Mesodermal cell (in vitro differentiated cells): ENCODE data around the gene PSMD14. TPM values are rescaled to one million over a fixed set of nuclear protein-coding genes. Genes with fewer than 3 reads are reported as not detected.
"Not testable (repeated sequence)": the region's sequence is repeated elsewhere in the genome, so short reads cannot be mapped to it uniquely, and the experiment has no call there.

Experiments used
- H3K27ac ChIP-seq: 2 replicates; pipeline ENCODE4 v1.7.0; 2013; ENCODE audit warnings: mild to moderate bottlenecking, low read depth, low read length, moderate library complexity; ENCODE audit not compliant: severe bottlenecking
- H3K36me3 ChIP-seq: 2 replicates; pipeline ENCODE4 v1.7.1; 2013; ENCODE audit warnings: mild to moderate bottlenecking, low read length, moderate library complexity; ENCODE audit not compliant: control insufficient read depth, insufficient read depth
- H3K4me1 ChIP-seq: one replicate; pipeline ENCODE4 v1.7.1; 2013; ENCODE audit warnings: mild to moderate bottlenecking, low read length; ENCODE audit not compliant: insufficient read depth, control insufficient read depth, poor library complexity, severe bottlenecking
- H3K4me3 ChIP-seq: 2 replicates; pipeline ENCODE4 v1.7.0; 2013; ENCODE audit warnings: low read length, control low read depth, mild to moderate bottlenecking; ENCODE audit not compliant: insufficient read depth, poor library complexity, severe bottlenecking; ENCODE audit errors: extremely low read depth
- H3K9me3 ChIP-seq: 2 replicates; pipeline ENCODE4 v1.7.1; 2013; ENCODE audit warnings: mild to moderate bottlenecking, low read length, moderate library complexity; ENCODE audit not compliant: control insufficient read depth
- WGBS, 2 experiments: methylation state at CpG; one replicate each; pipeline ENCODE4 v1.1.5; 2013; ENCODE audit warnings: missing lambda C conversion rate in 2 of 2; ENCODE audit not compliant: insufficient coverage in 2 of 2; 5-methylcytosine and 5-hydroxymethylcytosine counted together
- polyA plus RNA-seq, 2 experiments: library from polyadenylated mRNA; stranded (reverse); fragments of 50-300 nt; gene quantifications; one replicate each; pipeline ENCODE4 v1.2.3, GENCODE V29; 2013

PSMD14 gene
- 73.4 TPM for polyA plus RNA-seq (2013, experiment 1 of 2)
- polyA plus RNA-seq (2013, experiment 2 of 2) = 76.8 TPM

- Histone ChIP-seq H3K4me1 (no peaks in the 10 kb centered on the region), H3K27ac (peak within 1 kb of the TSS; percentile 98), H3K9me3 (peaks cover 3% of the 10 kb centered on the region), H3K4me3 (peak within 1 kb of the TSS; percentile 70), H3K36me3 (peaks cover 21% of the 10 kb centered on the region)
- WGBS, 2 experiments = 1% methylated on average over 52 to 55 of the region's 60 CpGs
These were observed at the start of gene PSMD14 for GRCh38 chr2:161308178-161308955. TSS of gene PSMD14 (plus strand) at chr2:161308425. CDS start at chr2:161318826, 10,401 bp downstream.

GRCh38 chr2:161265874-161266273 is 42.4 kb upstream of the PSMD14 start:
- Histone ChIP-seq H3K36me3 (no peaks in the 10 kb centered on the region), H3K4me3 (no peak overlapping the region), H3K9me3 (no peaks in the 10 kb centered on the region), H3K4me1 (no peaks in the 10 kb centered on the region), H3K27ac (no peak overlapping the region)
- WGBS, 2 experiments = 99% methylated on average over 10 to 11 of the region's 11 CpGs

GRCh38 chr2:161269111-161269510 is 39.1 kb upstream of the PSMD14 start:
- Histone ChIP-seq H3K9me3 (no peaks in the 10 kb centered on the region), H3K27ac (no peak overlapping the region), H3K36me3 (no peaks in the 10 kb centered on the region), H3K4me3 (no peak overlapping the region), H3K4me1 (no peaks in the 10 kb centered on the region)
- WGBS, 2 experiments = 83 to 100% methylated on average over 2 of the region's 3 CpGs

GRCh38 chr2:161273038-161273760 is 35.0 kb upstream of the PSMD14 start:
- H3K9me3 ChIP-seq = no peaks in the 10 kb centered on the region
- H3K36me3 ChIP-seq = no peaks in the 10 kb centered on the region

GRCh38 chr2:161278564-161279229 is 29.5 kb upstream of the PSMD14 start:
- not testable (repeated sequence) for H3K4me3 ChIP-seq, H3K27ac ChIP-seq, H3K4me1 ChIP-seq, H3K36me3 ChIP-seq, H3K9me3 ChIP-seq
- 83 to 85% methylated on average over 7 to 9 of the region's 11 CpGs for WGBS, 2 experiments

More at GRCh38 chr2:161273038-161273760, 35.0 kb upstream of the PSMD14 start:
- H3K27ac ChIP-seq = no peak overlapping the region
- H3K4me3 ChIP-seq = no peak overlapping the region
- 39 to 43% methylated on average over 3 of the region's 5 CpGs for WGBS, 2 experiments
- no peaks in the 10 kb centered on the region for H3K4me1 ChIP-seq

- H3K4me3 ChIP-seq, H3K36me3 ChIP-seq, H3K4me1 ChIP-seq, H3K9me3 ChIP-seq, H3K27ac ChIP-seq: not testable (repeated sequence)
- WGBS, 2 experiments = 71% methylated on average over 2 to 4 of the region's 5 CpGs
These were observed 28.9 kb upstream of the PSMD14 start for GRCh38 chr2:161279230-161279815.

GRCh38 chr2:161280906-161281323 is 27.3 kb upstream of the PSMD14 start:
- not testable (repeated sequence) for H3K36me3 ChIP-seq, H3K9me3 ChIP-seq, H3K4me3 ChIP-seq, H3K4me1 ChIP-seq, H3K27ac ChIP-seq
- 74% methylated on average over 14 to 15 of the region's 18 CpGs for WGBS, 2 experiments

- H3K27ac ChIP-seq, H3K36me3 ChIP-seq, H3K9me3 ChIP-seq, H3K4me3 ChIP-seq, H3K4me1 ChIP-seq: not testable (repeated sequence)
- 84 to 88% methylated on average over 7 to 10 of the region's 11 CpGs for WGBS, 2 experiments
These were observed 26.5 kb upstream of the PSMD14 start for GRCh38 chr2:161281615-161282310.

- not testable (repeated sequence) for H3K36me3 ChIP-seq, H3K4me3 ChIP-seq, H3K27ac ChIP-seq, H3K4me1 ChIP-seq, H3K9me3 ChIP-seq
- WGBS, 2 experiments = 85 to 94% methylated on average over 2 to 6 of the region's 9 CpGs
These were observed 25.9 kb upstream of the PSMD14 start for GRCh38 chr2:161282311-161282644.

- H3K27ac ChIP-seq = no peak overlapping the region
- WGBS, 2 experiments = 83 to 100% methylated on average over 1 of the region's 1 CpG
- no peaks in the 10 kb centered on the region for H3K4me1 ChIP-seq
- no peak overlapping the region for H3K4me3 ChIP-seq
- no peaks in the 10 kb centered on the region for H3K36me3 ChIP-seq
- peaks cover 2% of the 10 kb centered on the region for H3K9me3 ChIP-seq
These were observed 24.3 kb upstream of the PSMD14 start for GRCh38 chr2:161283926-161284325.
